ENCODE measurements around the gene NEU3.
A peak's percentile ranks its signal among the peaks of the same experiment; 100 is the strongest.

The NEU3 gene

DNA sequence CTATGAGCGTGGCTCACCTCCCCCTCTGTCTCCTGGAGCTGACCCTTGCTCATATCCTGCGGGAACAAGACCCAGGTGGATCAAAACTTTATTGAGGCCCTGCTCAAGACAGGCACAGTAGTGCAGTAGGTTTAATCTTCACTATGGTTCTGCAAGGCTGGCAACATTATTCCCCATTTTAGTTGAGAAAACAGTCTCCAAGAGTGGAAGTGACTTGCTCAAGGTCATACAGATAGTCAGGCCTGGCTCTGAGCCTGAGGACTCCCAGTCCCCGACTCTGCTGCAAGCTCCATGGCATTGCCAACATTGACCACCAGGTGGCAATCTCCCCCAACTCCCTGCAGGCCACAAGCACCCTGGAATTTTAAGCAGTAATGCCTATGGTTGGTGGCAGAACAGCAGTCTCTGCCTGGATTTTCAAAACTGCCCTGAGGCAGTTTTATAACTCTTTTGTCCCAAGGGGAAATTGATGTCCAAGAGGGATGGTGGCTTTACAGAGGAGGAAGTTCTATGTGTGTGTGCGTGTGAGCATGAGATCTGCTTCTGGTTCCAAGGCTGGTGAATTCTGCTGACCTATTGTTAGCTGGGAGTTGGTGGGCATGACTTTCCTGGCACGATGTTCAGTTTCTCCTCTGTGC lies 34.1 kb downstream of the NEU3 start:
- H3K4me3 ChIP-seq (ENCODE audit: low read depth, low read length): no peak overlapping the region
- peak; percentile 97 for TF ChIP-seq CTCF (IDR thresholded peaks at IDR 0.05; ENCODE audit: low read depth, low read length)

DNA sequence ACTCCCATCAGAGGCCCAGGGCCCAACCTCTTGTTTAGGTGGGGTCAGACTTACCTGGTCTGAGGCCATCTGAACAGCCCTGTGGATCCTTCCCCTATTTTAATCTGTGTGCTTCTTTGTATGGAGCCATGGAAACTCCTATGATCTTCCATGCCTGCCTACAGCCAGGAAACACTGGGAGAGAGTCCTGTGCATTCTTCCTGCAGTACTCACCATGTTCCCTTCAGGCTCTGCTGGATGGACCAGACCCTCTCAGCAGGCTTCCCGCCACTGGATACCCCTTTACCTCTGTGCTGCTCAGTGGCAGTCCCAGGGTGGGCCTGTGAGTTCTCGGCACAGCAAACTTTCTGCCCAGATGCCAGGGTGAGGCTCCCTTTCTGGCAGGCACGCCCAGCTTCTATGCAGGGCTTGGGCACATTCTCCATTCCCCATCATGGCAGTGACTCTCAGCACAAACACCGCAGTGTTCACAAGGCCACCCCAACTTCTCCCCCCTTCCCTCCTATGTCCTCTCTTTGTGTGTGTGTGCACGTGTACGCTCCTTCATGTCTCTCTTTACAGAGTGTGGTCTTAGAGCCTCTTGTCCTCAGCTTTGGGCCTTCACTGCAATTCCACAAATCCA lies 34.8 kb downstream of the NEU3 start:
- H3K4me3 ChIP-seq (ENCODE audit: low read depth, low read length): no peak overlapping the region
- no peak for TF ChIP-seq CTCF (IDR thresholded peaks at IDR 0.05; ENCODE audit: low read depth, low read length)

GRCh38 chr11:75024068-75024449 lies 35.3 kb downstream of the NEU3 start:
- TF ChIP-seq CTCF (IDR thresholded peaks at IDR 0.05; ENCODE audit: low read depth, low read length): no peak
- no peak overlapping the region for H3K4me3 ChIP-seq (ENCODE audit: low read depth, low read length)

GRCh38 chr11:75024764-75025211 lies 36.1 kb downstream of the NEU3 start:
- TF ChIP-seq CTCF (IDR thresholded peaks at IDR 0.05; ENCODE audit: low read depth, low read length): no peak
- no peak overlapping the region for H3K4me3 ChIP-seq (ENCODE audit: low read depth, low read length)

DNA sequence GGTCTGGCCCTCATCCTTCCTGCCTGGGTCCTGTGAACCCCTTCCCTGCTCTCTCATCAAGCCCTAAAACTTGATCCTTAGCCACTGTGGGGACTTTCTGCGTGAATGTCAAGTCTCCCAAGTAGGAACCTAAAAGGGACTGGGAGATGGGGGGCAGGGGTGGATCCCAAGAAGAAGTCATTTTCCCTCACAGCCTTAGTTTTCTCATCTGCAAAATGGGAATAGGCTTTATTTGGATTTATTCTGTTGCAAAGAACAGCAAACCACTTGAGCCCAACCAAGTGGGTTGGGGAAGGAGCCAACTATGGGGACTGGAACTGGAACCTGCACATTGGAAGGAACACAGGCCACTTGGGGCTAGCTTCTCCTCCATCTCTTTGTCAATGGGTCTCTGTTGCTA lies 36.8 kb downstream of the NEU3 start:
- no peak for TF ChIP-seq CTCF (IDR thresholded peaks at IDR 0.05; ENCODE audit: low read depth, low read length)
- H3K4me3 ChIP-seq (ENCODE audit: low read depth, low read length): no peak overlapping the region

DNA sequence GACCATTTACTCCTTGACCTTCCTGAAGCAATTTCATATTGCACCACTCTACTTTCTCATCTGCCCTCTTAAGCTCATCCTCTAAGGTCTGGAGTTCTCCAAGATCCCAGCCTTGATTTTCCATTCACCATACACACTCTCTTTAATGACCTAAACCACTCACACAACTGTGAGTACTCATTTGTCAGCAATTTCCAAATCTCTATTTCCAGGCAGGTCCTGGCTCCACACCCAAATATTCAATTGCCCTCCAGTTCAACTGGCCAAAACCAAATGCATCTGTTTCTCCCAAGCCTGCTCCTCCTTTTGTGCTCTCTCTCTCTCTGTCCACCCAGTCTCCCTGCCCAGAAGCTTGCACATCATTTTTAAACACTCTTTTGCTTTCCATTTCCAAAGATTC lies 39.6 kb downstream of the NEU3 start:
- TF ChIP-seq CTCF (IDR thresholded peaks at IDR 0.05; ENCODE audit: low read depth, low read length): no peak
- H3K4me3 ChIP-seq (ENCODE audit: low read depth, low read length): no peak overlapping the region

DNA sequence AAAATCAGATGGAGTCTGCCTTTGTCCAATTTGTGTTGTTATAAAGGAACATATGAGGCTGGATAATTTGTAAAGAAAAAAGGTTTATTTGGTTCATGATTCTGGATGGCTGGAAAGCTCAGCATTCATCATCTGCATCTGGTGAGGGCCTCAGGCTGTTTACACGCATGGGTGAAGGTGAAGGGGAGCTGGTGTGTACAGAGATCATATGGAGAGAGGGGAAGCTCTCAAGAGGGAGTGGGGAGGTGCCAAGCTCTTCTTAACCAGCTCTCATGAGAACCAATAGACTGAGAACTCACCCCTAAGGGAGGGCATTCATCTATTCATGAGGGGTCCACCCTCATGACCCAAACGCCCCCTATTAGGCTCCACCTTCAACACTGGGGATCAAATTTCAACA lies 40.0 kb downstream of the NEU3 start:
- no peak for TF ChIP-seq CTCF (IDR thresholded peaks at IDR 0.05; ENCODE audit: low read depth, low read length)

More for the DNA sequence above, 40.0 kb downstream of the NEU3 start:
- H3K4me3 ChIP-seq (ENCODE audit: low read depth, low read length): no peak overlapping the region
